ENCODE data around the gene GAREM1.

The GAREM1 gene

GRCh38 chr18:32252141-32252860, 218.4 kb downstream of the GAREM1 start:
- Mint-ChIP-seq H3K27ac (no peak overlapping the region), H3K36me3 (ENCODE audit: low read depth) (no peaks in the 10 kb centered on the region), H3K27me3 (ENCODE audit: low read depth, poor library complexity) (peaks cover 5% of the 10 kb centered on the region), H3K9me3 (no peaks in the 10 kb centered on the region), H3K4me3 (no peak overlapping the region), H3K4me1 (peaks cover 6% of the 10 kb centered on the region)
- no peak for TF ChIP-seq CTCF (IDR thresholded peaks at IDR 0.05)
- no peak for DNase-seq

DNA sequence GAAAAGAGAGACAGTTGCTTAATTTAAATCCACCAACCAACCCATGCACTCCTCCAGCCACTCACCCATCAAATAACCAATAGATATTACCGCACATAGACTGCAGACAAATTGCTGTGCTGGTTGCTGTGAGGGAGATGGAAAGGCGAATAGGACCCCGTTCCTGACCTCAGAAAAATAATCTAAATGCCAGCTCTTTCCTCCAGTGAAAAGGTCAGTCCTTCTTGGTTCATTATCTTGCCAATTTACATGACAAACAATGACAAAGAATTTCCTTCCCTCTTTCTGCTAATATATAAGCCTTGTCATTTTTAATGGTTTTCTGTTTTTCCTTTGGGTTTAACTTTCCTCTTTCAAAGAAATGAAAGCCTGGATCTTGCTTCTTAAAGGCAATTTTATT, 219.2 kb downstream of the GAREM1 start:
- H3K27me3 Mint-ChIP-seq (ENCODE audit: low read depth, poor library complexity), result peaks cover 3% of the 10 kb centered on the region
- H3K9me3 Mint-ChIP-seq, result no peaks in the 10 kb centered on the region
- no peak overlapping the region for H3K4me3 Mint-ChIP-seq
- H3K36me3 Mint-ChIP-seq (ENCODE audit: low read depth), result no peaks in the 10 kb centered on the region
- no peak for TF ChIP-seq CTCF (IDR thresholded peaks at IDR 0.05)
- H3K4me1 Mint-ChIP-seq, result peaks cover 6% of the 10 kb centered on the region
- no peak for DNase-seq
- H3K27ac Mint-ChIP-seq, result no peak overlapping the region

DNA sequence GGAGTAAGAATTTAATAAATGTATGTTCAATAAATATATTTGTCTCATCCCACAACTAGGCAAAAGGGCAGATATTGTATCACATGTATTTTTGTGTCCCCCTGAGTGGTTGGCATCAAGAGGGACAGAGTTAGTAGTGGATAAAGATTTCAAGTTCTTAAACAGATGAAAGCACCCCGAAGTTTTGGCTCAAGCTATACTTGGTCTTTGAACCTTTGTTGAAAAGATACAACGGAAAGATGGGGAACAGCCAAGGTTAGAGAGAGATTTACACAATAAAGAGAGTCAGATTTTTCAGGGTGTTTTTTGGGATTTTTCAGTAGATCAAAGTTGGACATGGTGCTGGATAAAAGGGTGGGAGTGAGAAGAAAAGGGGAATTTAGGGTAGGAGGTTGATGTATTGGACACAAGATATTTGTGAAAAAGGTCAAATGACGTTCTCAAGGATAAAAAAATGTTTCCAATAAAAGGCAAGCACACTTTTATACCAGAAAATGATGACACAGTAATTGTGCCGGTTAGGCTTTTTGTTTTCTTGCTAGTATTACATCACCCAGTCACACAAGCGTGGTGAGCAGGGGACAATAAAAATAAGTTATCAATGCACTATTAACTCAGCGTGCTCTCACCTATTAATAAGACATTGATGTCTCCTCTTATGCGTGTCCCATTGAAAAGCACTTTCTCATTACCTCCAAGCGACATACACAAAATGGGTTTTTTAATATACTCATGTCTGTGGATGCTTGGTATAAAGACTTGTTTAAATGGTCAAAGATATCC, 221.3 kb downstream of the GAREM1 start:
- Mint-ChIP-seq H3K36me3 (ENCODE audit: low read depth) (no peaks in the 10 kb centered on the region), H3K4me1 (peaks cover 6% of the 10 kb centered on the region), H3K9me3 (no peaks in the 10 kb centered on the region), H3K4me3 (no peak overlapping the region), H3K27me3 (ENCODE audit: low read depth, poor library complexity) (no peaks in the 10 kb centered on the region), H3K27ac (no peak overlapping the region)
- TF ChIP-seq CTCF (IDR thresholded peaks at IDR 0.05), result no peak
- DNase-seq, result no peak

- TF ChIP-seq CTCF (IDR thresholded peaks at IDR 0.05), result no peak
- Mint-ChIP-seq H3K27me3 (ENCODE audit: low read depth, poor library complexity) (peaks cover 2% of the 10 kb centered on the region), H3K36me3 (ENCODE audit: low read depth) (no peaks in the 10 kb centered on the region), H3K27ac (no peak overlapping the region), H3K4me1 (no peaks in the 10 kb centered on the region), H3K9me3 (no peaks in the 10 kb centered on the region), H3K4me3 (no peak overlapping the region)
- no peak for DNase-seq
Measured at GRCh38 chr18:32244881-32245280, 225.8 kb downstream of the GAREM1 start.

DNA sequence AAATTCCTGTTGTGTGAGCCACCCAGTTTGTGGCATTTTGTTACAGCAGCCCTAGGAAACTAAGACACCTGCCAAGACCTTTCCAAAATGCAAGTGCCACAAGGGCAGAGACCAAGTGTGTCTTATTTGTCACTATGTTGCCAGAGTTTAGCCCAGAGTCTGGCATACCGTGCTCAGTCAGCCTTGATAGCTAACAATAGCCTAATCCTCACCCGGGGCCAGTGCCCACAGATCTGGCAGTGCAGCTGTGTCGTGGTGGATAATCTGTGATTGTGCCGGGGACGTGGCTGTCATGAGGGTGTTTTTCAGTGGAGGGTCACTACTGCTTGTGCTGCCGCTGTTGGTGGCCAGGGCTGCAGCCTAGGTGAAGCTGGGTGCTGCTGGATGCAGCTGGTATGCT, 227.3 kb downstream of the GAREM1 start:
- DNase-seq, result no peak

More for the DNA sequence above, 227.3 kb downstream of the GAREM1 start:
- Mint-ChIP-seq H3K36me3 (ENCODE audit: low read depth) (no peaks in the 10 kb centered on the region), H3K9me3 (no peaks in the 10 kb centered on the region), H3K27me3 (ENCODE audit: low read depth, poor library complexity) (peaks cover 2% of the 10 kb centered on the region), H3K4me1 (no peaks in the 10 kb centered on the region), H3K27ac (no peak overlapping the region), H3K4me3 (no peak overlapping the region)
- no peak for TF ChIP-seq CTCF (IDR thresholded peaks at IDR 0.05)

Measured in nephron progenitor cell (in vitro differentiated cells).